ENCODE measurements around the gene DCLK1. TPM values are rescaled to one million over a fixed set of nuclear protein-coding genes. Genes with fewer than 3 reads are reported as not detected.

The DCLK1 gene
- total RNA-seq, 1 donor from 2014 or later = 2.9 TPM

DNA sequence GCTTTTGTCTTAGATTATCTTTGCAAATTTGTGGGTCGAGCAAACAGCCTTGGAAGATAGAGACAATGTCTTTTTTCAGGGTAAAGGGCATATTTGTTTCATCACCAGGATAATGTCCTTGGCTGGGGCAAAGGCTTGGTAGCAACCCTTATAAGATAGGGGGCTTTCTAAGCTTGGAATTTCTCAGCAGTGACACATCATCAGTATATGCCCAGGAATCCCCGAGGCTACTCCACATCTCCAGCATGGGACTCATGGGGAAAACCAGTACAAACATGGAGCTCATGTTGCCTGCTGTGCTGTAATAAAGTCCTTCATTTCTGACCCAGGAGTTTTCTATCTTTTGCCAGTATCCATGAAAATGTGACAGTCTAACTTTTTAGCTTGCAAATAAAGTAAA is 77.1 kb downstream of the DCLK1 start:
- H3K36me3 ChIP-seq (ENCODE audit: control insufficient read depth, insufficient read depth, low read length) = no peaks in the 10 kb centered on the region
- H3K4me3 ChIP-seq (ENCODE audit: low read depth, low read length) = no peak overlapping the region
- DNase-seq (ENCODE audit: low read depth) = no peak
- TF ChIP-seq, protein P1, sequence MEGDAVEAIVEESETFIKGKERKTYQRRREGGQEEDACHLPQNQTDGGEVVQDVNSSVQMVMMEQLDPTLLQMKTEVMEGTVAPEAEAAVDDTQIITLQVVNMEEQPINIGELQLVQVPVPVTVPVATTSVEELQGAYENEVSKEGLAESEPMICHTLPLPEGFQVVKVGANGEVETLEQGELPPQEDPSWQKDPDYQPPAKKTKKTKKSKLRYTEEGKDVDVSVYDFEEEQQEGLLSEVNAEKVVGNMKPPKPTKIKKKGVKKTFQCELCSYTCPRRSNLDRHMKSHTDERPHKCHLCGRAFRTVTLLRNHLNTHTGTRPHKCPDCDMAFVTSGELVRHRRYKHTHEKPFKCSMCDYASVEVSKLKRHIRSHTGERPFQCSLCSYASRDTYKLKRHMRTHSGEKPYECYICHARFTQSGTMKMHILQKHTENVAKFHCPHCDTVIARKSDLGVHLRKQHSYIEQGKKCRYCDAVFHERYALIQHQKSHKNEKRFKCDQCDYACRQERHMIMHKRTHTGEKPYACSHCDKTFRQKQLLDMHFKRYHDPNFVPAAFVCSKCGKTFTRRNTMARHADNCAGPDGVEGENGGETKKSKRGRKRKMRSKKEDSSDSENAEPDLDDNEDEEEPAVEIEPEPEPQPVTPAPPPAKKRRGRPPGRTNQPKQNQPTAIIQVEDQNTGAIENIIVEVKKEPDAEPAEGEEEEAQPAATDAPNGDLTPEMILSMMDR (IDR thresholded peaks at IDR 0.05; ENCODE audit: insufficient read depth, low read length, poor library complexity, severe bottlenecking) = no peak
- H3K27me3 ChIP-seq (ENCODE audit: control insufficient read depth, insufficient read depth, low read length) = no peaks in the 10 kb centered on the region

DNA sequence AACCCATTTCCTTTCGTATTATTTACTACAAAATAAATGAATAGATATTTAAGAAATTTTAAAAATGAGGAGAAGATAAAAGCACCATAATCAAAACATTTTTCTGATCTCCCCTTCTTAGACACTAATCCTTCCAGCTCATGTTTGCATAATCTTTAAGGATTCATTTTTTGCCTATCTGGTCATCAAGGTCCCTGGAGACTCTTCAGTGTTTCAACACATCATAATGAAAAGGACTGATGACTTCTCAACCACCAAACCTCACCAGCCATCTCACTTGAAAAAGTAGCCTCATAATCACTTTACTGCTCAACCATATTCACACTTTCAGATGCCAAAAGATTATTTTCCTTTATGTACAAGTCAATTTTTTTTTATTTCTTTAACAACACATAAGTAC is 80.1 kb downstream of the DCLK1 start:
- TF ChIP-seq, protein P1 (IDR thresholded peaks at IDR 0.05; ENCODE audit: insufficient read depth, low read length, poor library complexity, severe bottlenecking) = no peak
- DNase-seq (ENCODE audit: low read depth) = no peak
- no peak overlapping the region for H3K4me3 ChIP-seq (ENCODE audit: low read depth, low read length)
- no peaks in the 10 kb centered on the region for H3K36me3 ChIP-seq (ENCODE audit: control insufficient read depth, insufficient read depth, low read length)
- no peaks in the 10 kb centered on the region for H3K27me3 ChIP-seq (ENCODE audit: control insufficient read depth, insufficient read depth, low read length)

DNA sequence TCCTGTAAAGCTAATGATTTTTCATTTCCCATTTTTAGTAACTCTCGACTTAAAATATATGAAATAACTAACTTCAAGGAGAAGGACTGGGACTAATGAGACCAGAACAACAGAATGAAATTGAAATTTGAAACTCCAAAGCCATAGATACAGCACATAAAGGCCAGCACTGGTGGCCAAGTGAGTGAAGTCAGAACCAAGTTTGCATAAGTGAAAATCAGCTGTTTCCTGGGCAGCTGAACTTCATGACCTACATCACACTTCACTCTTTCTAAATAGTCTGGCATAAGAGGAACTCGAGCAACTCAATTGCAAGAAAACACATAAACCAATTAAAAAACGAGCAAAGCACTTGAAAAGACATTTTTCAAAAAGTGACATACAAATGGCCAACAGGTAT is 84.5 kb downstream of the DCLK1 start:
- H3K36me3 ChIP-seq (ENCODE audit: control insufficient read depth, insufficient read depth, low read length) = no peaks in the 10 kb centered on the region
- TF ChIP-seq, protein P1 (IDR thresholded peaks at IDR 0.05; ENCODE audit: insufficient read depth, low read length, poor library complexity, severe bottlenecking) = no peak
- H3K27me3 ChIP-seq (ENCODE audit: control insufficient read depth, insufficient read depth, low read length) = no peaks in the 10 kb centered on the region
- no peak overlapping the region for H3K4me3 ChIP-seq (ENCODE audit: low read depth, low read length)
- no peak for DNase-seq (ENCODE audit: low read depth)

DNA sequence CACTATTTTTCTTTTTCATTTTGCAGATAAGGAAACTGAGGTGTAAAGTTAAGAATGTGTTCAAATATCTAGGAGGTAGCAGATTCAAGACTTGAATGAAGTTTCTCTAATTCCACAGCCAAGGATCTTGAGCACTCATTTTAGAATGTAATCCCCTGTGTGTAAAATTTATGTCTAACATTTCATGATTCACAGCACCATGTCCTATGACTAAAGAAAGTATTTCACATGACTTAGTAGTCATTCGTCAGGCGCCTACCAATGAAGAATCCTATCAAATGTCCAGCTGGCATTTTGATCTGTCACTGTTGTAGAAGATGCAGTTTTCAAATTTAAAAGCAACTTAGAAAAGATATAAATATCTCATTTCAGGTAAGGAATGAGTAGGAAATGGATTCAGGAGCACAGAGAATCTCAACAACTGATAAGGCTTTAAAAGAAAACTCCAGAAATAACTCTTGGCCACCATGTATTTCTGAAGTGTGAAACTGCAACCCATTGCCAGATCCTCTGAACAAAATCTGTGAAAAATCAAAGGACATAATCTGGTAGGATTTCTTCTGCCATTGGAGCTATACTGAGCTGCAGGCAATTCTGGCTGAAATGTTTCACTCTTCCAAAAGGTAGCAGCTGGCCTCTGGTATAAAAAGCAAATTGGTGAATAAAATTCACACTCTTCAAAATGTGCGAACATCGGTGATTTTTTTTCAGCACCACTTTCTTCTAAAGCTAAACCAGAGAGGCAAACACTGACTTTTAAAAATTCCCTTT is 92.2 kb downstream of the DCLK1 start:
- H3K27me3 ChIP-seq (ENCODE audit: control insufficient read depth, insufficient read depth, low read length) = no peaks in the 10 kb centered on the region
- TF ChIP-seq, protein P1 (IDR thresholded peaks at IDR 0.05; ENCODE audit: insufficient read depth, low read length, poor library complexity, severe bottlenecking) = no peak
- no peak overlapping the region for H3K4me3 ChIP-seq (ENCODE audit: low read depth, low read length)
- no peak for DNase-seq (ENCODE audit: low read depth)
- H3K36me3 ChIP-seq (ENCODE audit: control insufficient read depth, insufficient read depth, low read length) = no peaks in the 10 kb centered on the region

DNA sequence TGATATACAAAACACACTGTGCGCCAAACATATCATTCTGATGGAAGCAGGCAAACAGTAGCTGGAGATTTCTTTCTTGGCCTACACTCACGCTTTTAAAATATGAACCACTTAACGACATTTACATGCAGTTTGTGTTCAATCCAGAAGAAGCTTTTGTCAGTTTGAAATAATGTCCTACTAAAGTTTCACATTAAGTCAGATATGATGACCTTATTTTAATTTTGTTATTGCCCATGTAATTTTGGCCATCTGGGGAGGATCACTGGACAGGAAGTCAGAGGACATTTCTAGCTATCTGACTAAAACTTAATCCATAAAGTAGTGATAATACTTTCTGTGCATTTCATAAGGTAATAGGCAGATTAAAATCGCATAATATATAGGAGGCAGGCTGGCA is 98.1 kb downstream of the DCLK1 start:
- H3K36me3 ChIP-seq (ENCODE audit: control insufficient read depth, insufficient read depth, low read length) = no peaks in the 10 kb centered on the region
- TF ChIP-seq, protein P1 (IDR thresholded peaks at IDR 0.05; ENCODE audit: insufficient read depth, low read length, poor library complexity, severe bottlenecking) = no peak
- no peak for DNase-seq (ENCODE audit: low read depth)
- H3K27me3 ChIP-seq (ENCODE audit: control insufficient read depth, insufficient read depth, low read length) = no peaks in the 10 kb centered on the region
- H3K4me3 ChIP-seq (ENCODE audit: low read depth, low read length) = no peak overlapping the region

DNA sequence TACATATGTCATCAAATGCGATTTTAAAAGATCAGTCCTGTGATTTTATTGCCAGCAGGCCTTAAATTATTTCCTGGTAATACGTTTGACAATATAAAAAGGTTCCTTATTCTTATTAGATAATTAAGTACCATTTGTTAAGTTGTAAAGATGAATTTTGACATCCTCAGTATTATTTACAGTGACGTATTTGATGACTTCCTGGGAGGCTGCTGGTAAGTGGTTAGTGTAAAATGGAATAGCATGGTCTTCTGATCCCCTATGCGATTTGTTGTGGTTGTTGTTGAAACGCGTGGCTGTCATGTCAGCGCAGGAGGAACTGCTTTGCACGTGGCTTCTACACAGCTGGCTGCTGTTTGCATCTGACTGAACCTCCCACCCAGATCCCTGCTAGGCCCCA is 99.7 kb downstream of the DCLK1 start:
- Histone ChIP-seq H3K36me3 (ENCODE audit: control insufficient read depth, insufficient read depth, low read length) (no peaks in the 10 kb centered on the region), H3K27me3 (ENCODE audit: control insufficient read depth, insufficient read depth, low read length) (no peaks in the 10 kb centered on the region), H3K4me3 (ENCODE audit: low read depth, low read length) (no peak overlapping the region)
- DNase-seq (ENCODE audit: low read depth) = no peak
- TF ChIP-seq, protein P1 (IDR thresholded peaks at IDR 0.05; ENCODE audit: insufficient read depth, low read length, poor library complexity, severe bottlenecking) = no peak
